A549 (cell line): ENCODE data around the gene ARHGEF6. TPM values are rescaled to one million over a fixed set of nuclear protein-coding genes. Genes with fewer than 3 reads are reported as not detected.
A peak's percentile ranks its signal among the peaks of the same experiment; 100 is the strongest.

ENCODE experiments used
- ATAC-seq, 2 experiments: fragments of 200-7000 bp in 1 of 2; fragments of >200 bp in 1 of 2; cut with Nextera tagmentation in 1 of 2; cut with Tn5 transposase in 1 of 2; 3 replicates each; pipeline versions ENCODE4 v1.8.0 to v1.9.1; 2018 to 2020; ENCODE audit warnings: mild to moderate bottlenecking in 1 of 2, moderate library complexity in 1 of 2
- CTCF ChIA-PET: fragments of 300-600 bp; sonication (Branson Sonifier 250); formaldehyde crosslinking; extraction: SDS; loops from one replicate; lab custom pipeline; 2021; ENCODE audit warnings: antibody characterized with exemption, inconsistent platforms; lab: Yijun Ruan, JAX
- POLR2A ChIA-PET: fragments of 350-600 bp; formaldehyde crosslinking; extraction: SDS; loops from one replicate; lab custom pipeline; 2021; ENCODE audit warnings: antibody characterized with exemption, inconsistent platforms; lab: Yijun Ruan, JAX
- DNase-seq, 2 experiments: peaks; one replicate each; pipeline versions ENCODE4 v3.0.0 to v3.0.0-alpha.2; 2011 to 2016; ENCODE audit warnings: low read depth in 1 of 2, low spot score in 1 of 2
- FAIRE-seq: peaks from 2 replicates; lab custom pipeline; 2011; peaks lifted over from hg19 to GRCh38; lab: Jason Lieb, UNC
- H3K27ac ChIP-seq, 2 experiments: fragments of >200 bp; sonication (Bioruptor Twin); formaldehyde crosslinking; 3 replicates each; pipeline ENCODE4 v1.5.1; 2016 to 2017
- H3K4me1 ChIP-seq: fragments of >200 bp; sonication (Bioruptor Twin); formaldehyde crosslinking; 3 replicates; pipeline ENCODE4 v1.6.1; 2016
- H3K4me2 ChIP-seq: fragments of >200 bp; sonication (Bioruptor Twin); formaldehyde crosslinking; 3 replicates; pipeline ENCODE4 v1.6.1; 2016
- H3K4me3 ChIP-seq: fragments of >200 bp; sonication (Bioruptor Twin); formaldehyde crosslinking; 3 replicates; pipeline ENCODE4 v1.5.1; 2016
- H3K9me3 ChIP-seq: fragments of >200 bp; sonication (Bioruptor Twin); formaldehyde crosslinking; 3 replicates; pipeline ENCODE4 v1.6.1; 2016
- BCL3 ChIP-seq: fragments of >200 bp; sonication (Bioruptor Twin); formaldehyde crosslinking; IDR thresholded peaks from 3 replicates; pipeline ENCODE4 v1.6.1; 2016
- CBX2 ChIP-seq: fragments of 200-600 bp; sonication (generic); IDR thresholded peaks from 2 replicates; pipeline ENCODE4 v1.6.1; 2016; ENCODE audit warnings: low read depth, mild to moderate bottlenecking, borderline replicate concordance
- CBX8 ChIP-seq: fragments of 200-600 bp; sonication (generic); IDR thresholded peaks from 2 replicates; pipeline ENCODE4 v1.6.1; 2016
- CHD2 ChIP-seq: fragments of 150-350 bp; IDR thresholded peaks from 2 replicates; pipeline ENCODE4 v1.6.1; 2014; ENCODE audit warnings: low read length; ENCODE audit not compliant: partially characterized antibody
- CHD4 ChIP-seq: fragments of 200-600 bp; sonication (generic); IDR thresholded peaks from 2 replicates; pipeline ENCODE4 v1.6.1; 2016; ENCODE audit warnings: antibody characterized with exemption, mild to moderate bottlenecking, borderline replicate concordance
- CTCF ChIP-seq: fragments of >200 bp; sonication (Bioruptor Twin); formaldehyde crosslinking; IDR thresholded peaks from 3 replicates; pipeline ENCODE4 v1.5.1; 2016
- EHF ChIP-seq: fragments of 250-450 bp; sonication (Bioruptor Pico); IDR thresholded peaks from 2 replicates; pipeline ENCODE4 v1.5.0; 2020; ENCODE audit warnings: mild to moderate bottlenecking
- EP300 ChIP-seq, 2 experiments: fragments of >200 bp; sonication (Bioruptor Twin); formaldehyde crosslinking; IDR thresholded peaks; 2 replicates in 1 of 2; 3 replicates in 1 of 2; pipeline ENCODE4 v1.6.1; 2016 to 2017
- FOSB ChIP-seq: fragments of 250-450 bp; sonication (Bioruptor Pico); IDR thresholded peaks from 2 replicates; pipeline ENCODE4 v1.5.0; 2020; ENCODE audit warnings: mild to moderate bottlenecking, moderate library complexity
- GATA3 ChIP-seq: IDR thresholded peaks from 2 replicates; pipeline ENCODE4 v1.6.1; 2012; ENCODE audit warnings: borderline replicate concordance
- HMGXB4 ChIP-seq: fragments of 250-450 bp; sonication (Bioruptor Pico); IDR thresholded peaks from 2 replicates; pipeline ENCODE4 v1.5.0; 2021; ENCODE audit warnings: mild to moderate bottlenecking, moderate library complexity, borderline replicate concordance
- HOXB13 ChIP-seq: fragments of 250-450 bp; sonication (Bioruptor Pico); IDR thresholded peaks from 2 replicates; pipeline ENCODE4 v1.5.0; 2020; ENCODE audit warnings: low read depth, mild to moderate bottlenecking, moderate library complexity
- HOXB5 ChIP-seq: fragments of 250-450 bp; sonication (Bioruptor Pico); IDR thresholded peaks from 2 replicates; pipeline ENCODE4 v1.5.0; 2020; ENCODE audit warnings: mild to moderate bottlenecking, moderate library complexity
- JUN ChIP-seq, 2 experiments: fragments of >200 bp; sonication (Bioruptor Twin); formaldehyde crosslinking; IDR thresholded peaks; 2 replicates in 1 of 2; 3 replicates in 1 of 2; pipeline ENCODE4 v1.6.1; 2016 to 2017
- JUNB ChIP-seq: fragments of >200 bp; sonication (Bioruptor Twin); formaldehyde crosslinking; IDR thresholded peaks from 2 replicates; pipeline ENCODE4 v1.6.1; 2016
- MAFK ChIP-seq: fragments of 450-650 bp; IDR thresholded peaks from 2 replicates; pipeline ENCODE4 v1.6.1; 2014; ENCODE audit not compliant: partially characterized antibody
- MAX ChIP-seq: IDR thresholded peaks from 2 replicates; pipeline ENCODE4 v1.6.1; 2012
- NFE2L2 ChIP-seq: fragments of 150-350 bp; conservative IDR thresholded peaks from 2 replicates; pipeline ENCODE4 v1.6.1; 2014; ENCODE audit warnings: low read length
- NPAS2 ChIP-seq: fragments of 250-450 bp; sonication (Bioruptor Pico); IDR thresholded peaks from 2 replicates; pipeline ENCODE4 v1.8.0; 2022; ENCODE audit warnings: mild to moderate bottlenecking, moderate library complexity, borderline replicate concordance
- NR3C1 ChIP-seq: fragments of >200 bp; sonication (Bioruptor Twin); formaldehyde crosslinking; IDR thresholded peaks from 3 replicates; pipeline ENCODE4 v1.6.1; 2017
- PHF8 ChIP-seq: fragments of 200-600 bp; sonication (generic); IDR thresholded peaks from 2 replicates; pipeline ENCODE4 v1.6.1; 2016; ENCODE audit warnings: low read depth, mild to moderate bottlenecking, antibody characterized with exemption, moderate library complexity, borderline replicate concordance
- POLR2A ChIP-seq: IDR thresholded peaks from 2 replicates; pipeline ENCODE4 v1.6.1; 2012; ENCODE audit warnings: mild to moderate bottlenecking, low read length
- POLR2AphosphoS2 ChIP-seq: conservative IDR thresholded peaks from 2 replicates; pipeline ENCODE4 v1.6.1; 2012; ENCODE audit warnings: low read length, improper control_type of control experiment, inconsistent platforms
- RARB ChIP-seq: fragments of 250-450 bp; sonication (Bioruptor Pico); IDR thresholded peaks from 2 replicates; pipeline ENCODE4 v1.8.0; 2021; ENCODE audit warnings: mild to moderate bottlenecking, moderate library complexity
- REST ChIP-seq: fragments of 200-600 bp; sonication (generic); IDR thresholded peaks from 2 replicates; pipeline ENCODE4 v1.6.1; 2016; ENCODE audit warnings: antibody characterized with exemption, mild to moderate bottlenecking, moderate library complexity
- SMC3 ChIP-seq: fragments of >200 bp; sonication (Bioruptor Twin); formaldehyde crosslinking; IDR thresholded peaks from 3 replicates; pipeline ENCODE4 v1.6.1; 2018; ENCODE audit warnings: inconsistent platforms
- TFCP2L1 ChIP-seq: fragments of 250-450 bp; sonication (Bioruptor Pico); IDR thresholded peaks from 2 replicates; pipeline ENCODE4 v1.5.0; 2021; ENCODE audit warnings: mild to moderate bottlenecking
- TP53 ChIP-seq: fragments of 250-450 bp; sonication (Bioruptor Pico); IDR thresholded peaks from 2 replicates; pipeline ENCODE4 v1.5.0; 2021; ENCODE audit warnings: mild to moderate bottlenecking, moderate library complexity
- ZFP36 ChIP-seq: fragments of 450-650 bp; IDR thresholded peaks from 2 replicates; pipeline ENCODE4 v1.6.1; 2014; ENCODE audit warnings: borderline replicate concordance; ENCODE audit not compliant: partially characterized antibody
- ZNF302 ChIP-seq: fragments of 250-450 bp; sonication (Bioruptor Pico); IDR thresholded peaks from 2 replicates; pipeline ENCODE4 v1.9.0; 2021; ENCODE audit warnings: inconsistent platforms, mild to moderate bottlenecking, moderate library complexity
- WGBS: methylation state at CpG from one replicate; pipeline ENCODE4 v1.1.6; 2017; ENCODE audit errors: missing lambda C conversion rate; 5-methylcytosine and 5-hydroxymethylcytosine counted together
- polyA plus RNA-seq, 4 experiments: library from polyadenylated mRNA; depleted of rRNA in 3 of 4; stranded (reverse); fragments of >200 nt; fragmentation: RNase III in 1 of 4; extraction: RNeasy Plus Mini Kit Qiagen cat#74134 plus additional on column Dnase treatment in 1 of 4; gene quantifications; 2 replicates in 3 of 4; 3 replicates in 1 of 4; pipeline ENCODE4 v1.2.3, GENCODE V29; 2011 to 2017

Gene ARHGEF6
- polyA plus RNA-seq, 2 of the 4 experiments (the other 2 are of a cell fraction) = 0.10 to 0.30 TPM

GRCh38 chrX:136665258-136665900, 115.4 kb downstream of the ARHGEF6 start:
- 18% methylated on average over 6 of the region's 6 CpGs for WGBS
- POLR2A ChIA-PET = no interaction called here
- CTCF ChIA-PET = interaction anchor here (1.8 kb wide), 1 partner anchor 29 kb away, joined by 7 read pairs; no protein-coding TSS in a partner anchor
- TF ChIP-seq EP300 (IDR thresholded peaks at IDR 0.05) = no peak
- no peak for TF ChIP-seq JUNB
- no peak for TF ChIP-seq EHF (CRISPR knock-in tag)
- TF ChIP-seq MAFK = no peak
- no peak for TF ChIP-seq BCL3
- TF ChIP-seq JUN (IDR thresholded peaks at IDR 0.05) = no peak
- TF ChIP-seq POLR2AphosphoS2 = no peak
- no peak for TF ChIP-seq GATA3
- no peak for TF ChIP-seq HMGXB4 (CRISPR knock-in tag)
- TF ChIP-seq ZNF302 = no peak
- no peak for TF ChIP-seq ZFP36
- no peak for TF ChIP-seq NFE2L2
- no peak for TF ChIP-seq CTCF
- no peak for TF ChIP-seq REST
- no peak for TF ChIP-seq NR3C1
- FAIRE-seq (peak; percentile 51), DNase-seq (no peak), ATAC-seq (no peak)
- Histone ChIP-seq H3K27ac (no peak overlapping the region), H3K9me3 (0 out of 3 replicates have a peak, but pooled peaks cover 5% of the 10 kb centered on the region), H3K4me1 (no peaks in the 10 kb centered on the region), H3K4me2 (no peak overlapping the region), H3K4me3 (no peak overlapping the region)

GRCh38 chrX:136662976-136663375, 117.8 kb downstream of the ARHGEF6 start:
- no peak for ATAC-seq
- 0 out of 3 replicates have a peak, but pooled peaks cover 5% of the 10 kb centered on the region for H3K9me3 ChIP-seq
- 39% methylated on average over 1 of the region's 1 CpG for WGBS
- H3K4me2 ChIP-seq = no peak overlapping the region
- POLR2A ChIA-PET = no interaction called here
- DNase-seq = no peak
- no peak for FAIRE-seq
- TF ChIP-seq POLR2AphosphoS2 (no peak), CHD2 (no peak), HOXB5 (CRISPR knock-in tag) (no peak), HOXB13 (no peak), CBX2 (no peak), PHF8 (no peak), FOSB (CRISPR knock-in tag) (no peak), NPAS2 (no peak), TP53 (CRISPR knock-in tag) (no peak), MAX (no peak), POLR2A (no peak), CHD4 (no peak), CBX8 (no peak), SMC3 (no peak), MAFK (no peak), RARB (no peak), TFCP2L1 (no peak)
- TF ChIP-seq, all 56 proteins: peak for 0
- H3K4me3 ChIP-seq = no peak overlapping the region
- no peak overlapping the region for H3K27ac ChIP-seq
- H3K4me1 ChIP-seq = no peaks in the 10 kb centered on the region
- CTCF ChIA-PET = no interaction called here
